ENCODE measurements around the gene SFT2D3.
A peak's percentile ranks its signal among the peaks of the same experiment; 100 is the strongest.
"Not testable (repeated sequence)": the region's sequence is repeated elsewhere in the genome, so short reads cannot be mapped to it uniquely, and the experiment has no call there.

SFT2D3 gene

GRCh38 chr2:127721978-127722355 is 20.7 kb downstream of the SFT2D3 start:
- intact Hi-C loops (cut with micrococcal nuclease), result no loop called here
- Mint-ChIP-seq H3K27ac (no peak overlapping the region), H3K27me3 (no peaks in the 10 kb centered on the region), H3K36me3 (ENCODE audit: low read depth) (peaks cover 82% of the 10 kb centered on the region), H3K4me3 (no peak overlapping the region), H3K4me1 (ENCODE audit: low read depth) (peaks cover 6% of the 10 kb centered on the region), H3K9me3 (no peaks in the 10 kb centered on the region)

GRCh38 chr2:127722807-127723206 is 21.5 kb downstream of the SFT2D3 start:
- H3K27me3 Mint-ChIP-seq, result no peaks in the 10 kb centered on the region
- H3K27ac Mint-ChIP-seq, result no peak overlapping the region
- intact Hi-C loops (cut with micrococcal nuclease), result no loop called here
- peaks cover 6% of the 10 kb centered on the region for H3K4me1 Mint-ChIP-seq (ENCODE audit: low read depth)
- H3K4me3 Mint-ChIP-seq, result no peak overlapping the region
- no peaks in the 10 kb centered on the region for H3K9me3 Mint-ChIP-seq
- H3K36me3 Mint-ChIP-seq (ENCODE audit: low read depth), result peaks cover 82% of the 10 kb centered on the region

GRCh38 chr2:127726158-127726880 is 25.0 kb downstream of the SFT2D3 start:
- H3K4me1 Mint-ChIP-seq (ENCODE audit: low read depth), result peaks cover 6% of the 10 kb centered on the region
- H3K9me3 Mint-ChIP-seq, result no peaks in the 10 kb centered on the region
- no peak overlapping the region for H3K27ac Mint-ChIP-seq
- intact Hi-C loops (cut with micrococcal nuclease), result no loop called here
- H3K36me3 Mint-ChIP-seq (ENCODE audit: low read depth), result peaks cover 49% of the 10 kb centered on the region
- no peak overlapping the region for H3K4me3 Mint-ChIP-seq
- H3K27me3 Mint-ChIP-seq, result no peaks in the 10 kb centered on the region

- Mint-ChIP-seq H3K36me3 (ENCODE audit: low read depth) (peaks cover 27% of the 10 kb centered on the region), H3K27me3 (no peaks in the 10 kb centered on the region), H3K27ac (no peak overlapping the region), H3K4me3 (no peak overlapping the region), H3K4me1 (ENCODE audit: low read depth) (no peaks in the 10 kb centered on the region), H3K9me3 (no peaks in the 10 kb centered on the region)
- intact Hi-C loops (cut with micrococcal nuclease), result no loop called here
Observed at GRCh38 chr2:127733113-127733815, 32.0 kb downstream of the SFT2D3 start.

- no peak overlapping the region for H3K27ac Mint-ChIP-seq
- no peak overlapping the region for H3K4me3 Mint-ChIP-seq
- no peaks in the 10 kb centered on the region for H3K9me3 Mint-ChIP-seq
- intact Hi-C loops (cut with micrococcal nuclease), result no loop called here
- peaks cover 34% of the 10 kb centered on the region for H3K36me3 Mint-ChIP-seq (ENCODE audit: low read depth)
- no peaks in the 10 kb centered on the region for H3K4me1 Mint-ChIP-seq (ENCODE audit: low read depth)
- no peaks in the 10 kb centered on the region for H3K27me3 Mint-ChIP-seq
Observed at GRCh38 chr2:127733816-127734537, 32.7 kb downstream of the SFT2D3 start.

GRCh38 chr2:127735044-127735443 is 33.7 kb downstream of the SFT2D3 start:
- intact Hi-C loops (cut with micrococcal nuclease), result no loop called here
- H3K27ac Mint-ChIP-seq, result no peak overlapping the region

GRCh38 chr2:127735537-127736399 is 34.5 kb downstream of the SFT2D3 start:
- Mint-ChIP-seq H3K4me3 (no peak overlapping the region), H3K4me1 (ENCODE audit: low read depth) (no peaks in the 10 kb centered on the region), H3K27ac (no peak overlapping the region), H3K9me3 (no peaks in the 10 kb centered on the region), H3K27me3 (no peaks in the 10 kb centered on the region), H3K36me3 (ENCODE audit: low read depth) (peaks cover 47% of the 10 kb centered on the region)
- intact Hi-C loops (cut with micrococcal nuclease), result no loop called here

More at GRCh38 chr2:127735044-127735443, 33.7 kb downstream of the SFT2D3 start:
- Mint-ChIP-seq H3K9me3 (no peaks in the 10 kb centered on the region), H3K36me3 (ENCODE audit: low read depth) (peaks cover 40% of the 10 kb centered on the region), H3K27me3 (no peaks in the 10 kb centered on the region), H3K4me1 (ENCODE audit: low read depth) (no peaks in the 10 kb centered on the region), H3K4me3 (no peak overlapping the region)

- Mint-ChIP-seq H3K27ac (no peak overlapping the region), H3K27me3 (no peaks in the 10 kb centered on the region), H3K9me3 (no peaks in the 10 kb centered on the region), H3K36me3 (ENCODE audit: low read depth) (peaks cover 60% of the 10 kb centered on the region), H3K4me3 (no peak overlapping the region), H3K4me1 (ENCODE audit: low read depth) (peaks cover 4% of the 10 kb centered on the region)
- intact Hi-C loops (cut with micrococcal nuclease), result no loop called here
Observed at GRCh38 chr2:127737892-127738291, 36.6 kb downstream of the SFT2D3 start.

GRCh38 chr2:127739800-127740199 is 38.5 kb downstream of the SFT2D3 start:
- intact Hi-C loops (cut with micrococcal nuclease), result no loop called here
- H3K4me3 Mint-ChIP-seq, result no peak overlapping the region
- no peaks in the 10 kb centered on the region for H3K9me3 Mint-ChIP-seq
- no peaks in the 10 kb centered on the region for H3K27me3 Mint-ChIP-seq
- no peak overlapping the region for H3K27ac Mint-ChIP-seq
- peaks cover 72% of the 10 kb centered on the region for H3K36me3 Mint-ChIP-seq (ENCODE audit: low read depth)
- peaks cover 4% of the 10 kb centered on the region for H3K4me1 Mint-ChIP-seq (ENCODE audit: low read depth)

GRCh38 chr2:127740665-127741288 is 39.5 kb downstream of the SFT2D3 start:
- Mint-ChIP-seq H3K9me3 (no peaks in the 10 kb centered on the region), H3K27me3 (no peaks in the 10 kb centered on the region), H3K27ac (no peak overlapping the region), H3K4me1 (ENCODE audit: low read depth) (peaks cover 4% of the 10 kb centered on the region), H3K4me3 (no peak overlapping the region), H3K36me3 (ENCODE audit: low read depth) (peaks cover 78% of the 10 kb centered on the region)
- intact Hi-C loops (cut with micrococcal nuclease), result no loop called here

GRCh38 chr2:127743477-127744026 is 42.3 kb downstream of the SFT2D3 start:
- Mint-ChIP-seq H3K36me3 (ENCODE audit: low read depth) (peaks cover 75% of the 10 kb centered on the region), H3K27ac (no peak overlapping the region), H3K4me3 (no peak overlapping the region), H3K27me3 (no peaks in the 10 kb centered on the region), H3K9me3 (no peaks in the 10 kb centered on the region), H3K4me1 (ENCODE audit: low read depth) (peaks cover 4% of the 10 kb centered on the region)
- intact Hi-C loops (cut with micrococcal nuclease), result no loop called here

GRCh38 chr2:127747621-127748020 is 46.3 kb downstream of the SFT2D3 start:
- intact Hi-C loops (cut with micrococcal nuclease), result no loop called here
- Mint-ChIP-seq H3K4me3 (no peak overlapping the region), H3K27ac (no peak overlapping the region), H3K4me1 (ENCODE audit: low read depth) (peaks cover 13% of the 10 kb centered on the region), H3K27me3 (no peaks in the 10 kb centered on the region), H3K36me3 (ENCODE audit: low read depth) (peaks cover 49% of the 10 kb centered on the region), H3K9me3 (no peaks in the 10 kb centered on the region)

GRCh38 chr2:127749537-127749936 is 48.2 kb downstream of the SFT2D3 start:
- Mint-ChIP-seq H3K36me3 (ENCODE audit: low read depth) (peaks cover 44% of the 10 kb centered on the region), H3K27ac (peak overlapping the region; percentile 60), H3K4me1 (ENCODE audit: low read depth) (peaks cover 13% of the 10 kb centered on the region)
- H3K27me3 Mint-ChIP-seq; H3K4me3 Mint-ChIP-seq; intact Hi-C loops (cut with micrococcal nuclease); H3K9me3 Mint-ChIP-seq: not testable (repeated sequence)
